Measurements from ENCODE around the gene FAM210B.

DNA sequence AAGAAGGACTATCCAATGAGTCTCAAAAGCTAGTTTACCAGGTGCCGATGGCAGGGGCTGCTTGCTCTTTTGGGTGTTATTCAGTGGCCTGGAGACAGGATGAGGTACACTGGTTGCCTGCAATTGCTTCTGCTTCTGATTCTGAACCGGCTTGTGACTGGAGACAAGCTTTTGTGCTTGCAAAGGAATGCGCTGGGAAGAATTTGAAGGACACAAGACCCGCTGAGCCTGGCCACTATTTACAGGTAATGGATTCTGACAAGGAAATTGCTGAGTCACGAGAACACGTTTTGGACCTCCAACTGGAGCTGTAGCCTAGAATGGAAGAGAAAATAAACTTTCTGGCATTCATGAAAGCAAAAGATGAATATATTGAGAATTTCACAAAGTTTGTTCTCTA is 27.4 kb downstream of the FAM210B start:
- TF ChIP-seq CREB1 (IDR thresholded peaks at IDR 0.05) (no peak), POLR2AphosphoS5 (IDR thresholded peaks at IDR 0.05; ENCODE audit: low read depth, low read length) (no peak), POLR2A (IDR thresholded peaks at IDR 0.05; ENCODE audit: control extremely low read depth in 1 of 2, low read depth in 2 of 2, low read length in 2 of 2) (no peak), SRF (IDR thresholded peaks at IDR 0.05; ENCODE audit: low read depth, low read length) (no peak)

Data from H1 (cell line).